C4-2B (cell line): ENCODE results near the gene CHMP1A.

Experiments used
- CTCF ChIP-seq: fragments of 450-650 bp; conservative IDR thresholded peaks from 2 replicates; pipeline ENCODE4 v1.5.1; 2017; ENCODE audit warnings: mild to moderate bottlenecking
- ZFX ChIP-seq: fragments of 450-650 bp; IDR thresholded peaks from 2 replicates; pipeline ENCODE4 v1.6.1; 2017

- TF ChIP-seq CTCF (no peak), ZFX (no peak)
These were observed 27.5 kb downstream of the CHMP1A start for GRCh38 chr16:89629827-89630610.
